NCI-H2107 treated with DMSO at 0.1 percent for 48 hours (cell line): ENCODE data around the gene ASPHD2.
"Not testable (repeated sequence)": the region's sequence is repeated elsewhere in the genome, so short reads cannot be mapped to it uniquely, and the experiment has no call there.

Experiments
- DNase-seq: peaks from one replicate; lab custom pipeline; 2025; ENCODE audit not compliant: unreplicated experiment; lab: John Stamatoyannopoulos, UW

The ASPHD2 gene

GRCh38 chr22:26428515-26429457, at the start of gene ASPHD2:
Gene ASPHD2, plus strand, starts transcription at chr22:26429260. Its CDS starts 4,356 bp downstream, at chr22:26433616.
- no peak for DNase-seq

GRCh38 chr22:26380072-26380830, 48.8 kb upstream of the ASPHD2 start:
- no peak for DNase-seq

- no peak for DNase-seq
Measured at GRCh38 chr22:26382782-26383181, 46.3 kb upstream of the ASPHD2 start.

- no peak for DNase-seq
Measured at GRCh38 chr22:26383968-26384556, 45.0 kb upstream of the ASPHD2 start.

- no peak for DNase-seq
Measured at GRCh38 chr22:26385164-26385563, 43.9 kb upstream of the ASPHD2 start.

- DNase-seq: no peak
Measured at GRCh38 chr22:26389125-26389524, 39.9 kb upstream of the ASPHD2 start.

- DNase-seq: no peak
Measured at GRCh38 chr22:26391091-26391490, 38.0 kb upstream of the ASPHD2 start.

- no peak for DNase-seq
Measured at GRCh38 chr22:26391623-26392022, 37.4 kb upstream of the ASPHD2 start.

GRCh38 chr22:26393929-26394328, 35.1 kb upstream of the ASPHD2 start:
- no peak for DNase-seq

- no peak for DNase-seq
Measured at GRCh38 chr22:26394777-26395176, 34.3 kb upstream of the ASPHD2 start.

- no peak for DNase-seq
Measured at GRCh38 chr22:26395926-26396325, 33.1 kb upstream of the ASPHD2 start.

GRCh38 chr22:26398741-26399153, 30.3 kb upstream of the ASPHD2 start:
- DNase-seq: no peak

GRCh38 chr22:26399289-26399688, 29.8 kb upstream of the ASPHD2 start:
- DNase-seq: no peak

- no peak for DNase-seq
Measured at GRCh38 chr22:26401726-26402125, 27.3 kb upstream of the ASPHD2 start.

- DNase-seq: no peak
Measured at GRCh38 chr22:26404851-26405421, 24.1 kb upstream of the ASPHD2 start.

- peak; percentile 38 for DNase-seq
Measured at GRCh38 chr22:26406118-26406517, 22.9 kb upstream of the ASPHD2 start.

- not testable (repeated sequence) for DNase-seq
Measured at GRCh38 chr22:26408562-26409220, 20.4 kb upstream of the ASPHD2 start.

- no peak for DNase-seq
Measured at GRCh38 chr22:26409719-26410335, 19.2 kb upstream of the ASPHD2 start.

- no peak for DNase-seq
Measured at GRCh38 chr22:26410386-26410785, 18.7 kb upstream of the ASPHD2 start.

- DNase-seq: no peak
Measured at GRCh38 chr22:26414347-26414746, 14.7 kb upstream of the ASPHD2 start.
